ENCODE measurements around the gene PCED1A.

DNA sequence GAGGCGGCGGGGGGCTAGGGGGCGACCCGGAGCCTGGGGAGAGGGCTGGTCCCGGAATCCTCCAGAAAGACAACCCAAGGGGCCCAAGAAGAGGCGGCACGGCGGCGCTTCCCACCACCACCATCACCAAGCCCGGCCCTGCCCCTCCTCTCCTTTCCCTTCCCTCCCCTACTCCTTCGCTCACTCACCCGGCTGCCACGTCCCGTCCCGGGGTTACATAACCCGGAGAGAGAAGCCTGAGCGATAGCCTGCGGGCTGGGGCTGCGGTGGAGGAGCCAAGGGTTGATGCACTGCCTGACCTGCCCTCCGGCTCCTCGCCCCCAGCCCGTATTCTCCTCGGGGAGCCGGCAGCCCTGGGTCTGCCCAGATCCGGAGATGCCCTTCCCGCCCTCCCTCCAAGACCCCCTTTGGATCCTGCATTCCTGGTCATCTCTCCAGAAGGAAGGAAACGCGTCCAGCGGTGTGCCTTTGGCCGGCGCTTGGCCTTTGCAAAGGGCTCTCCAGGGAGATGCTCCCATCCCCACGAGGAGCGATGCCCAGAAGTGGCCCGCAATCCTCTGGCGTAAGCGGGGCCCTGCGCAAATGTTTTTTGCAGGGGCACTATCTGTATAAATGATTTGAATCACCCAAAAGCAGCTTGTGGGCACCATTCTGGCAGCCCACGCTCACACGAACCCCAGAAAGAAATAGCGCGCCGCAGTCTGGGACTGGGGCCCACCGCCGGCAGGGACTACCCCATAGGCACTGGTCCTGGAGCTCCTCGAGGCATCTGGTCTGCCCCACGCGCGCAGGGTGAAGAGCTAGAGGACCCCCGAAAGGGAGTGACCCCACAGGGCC, 35.4 kb downstream of the PCED1A start:
- TF ChIP-seq, protein P1, sequence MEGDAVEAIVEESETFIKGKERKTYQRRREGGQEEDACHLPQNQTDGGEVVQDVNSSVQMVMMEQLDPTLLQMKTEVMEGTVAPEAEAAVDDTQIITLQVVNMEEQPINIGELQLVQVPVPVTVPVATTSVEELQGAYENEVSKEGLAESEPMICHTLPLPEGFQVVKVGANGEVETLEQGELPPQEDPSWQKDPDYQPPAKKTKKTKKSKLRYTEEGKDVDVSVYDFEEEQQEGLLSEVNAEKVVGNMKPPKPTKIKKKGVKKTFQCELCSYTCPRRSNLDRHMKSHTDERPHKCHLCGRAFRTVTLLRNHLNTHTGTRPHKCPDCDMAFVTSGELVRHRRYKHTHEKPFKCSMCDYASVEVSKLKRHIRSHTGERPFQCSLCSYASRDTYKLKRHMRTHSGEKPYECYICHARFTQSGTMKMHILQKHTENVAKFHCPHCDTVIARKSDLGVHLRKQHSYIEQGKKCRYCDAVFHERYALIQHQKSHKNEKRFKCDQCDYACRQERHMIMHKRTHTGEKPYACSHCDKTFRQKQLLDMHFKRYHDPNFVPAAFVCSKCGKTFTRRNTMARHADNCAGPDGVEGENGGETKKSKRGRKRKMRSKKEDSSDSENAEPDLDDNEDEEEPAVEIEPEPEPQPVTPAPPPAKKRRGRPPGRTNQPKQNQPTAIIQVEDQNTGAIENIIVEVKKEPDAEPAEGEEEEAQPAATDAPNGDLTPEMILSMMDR (IDR thresholded peaks at IDR 0.05): no peak
- TF ChIP-seq POLR2AphosphoS5 (IDR thresholded peaks at IDR 0.05) (no peak), POLR2A (IDR thresholded peaks at IDR 0.05) (no peak), EP300 (IDR thresholded peaks at IDR 0.05) (no peak)

Data from gastroesophageal sphincter (tissue), 3 donors.